K562 (cell line): ENCODE data around the gene NEB. TPM values are rescaled to one million over a fixed set of nuclear protein-coding genes. Genes with fewer than 3 reads are reported as not detected.

ENCODE experiments used
- ATAC-seq: fragments of 200-7000 bp; cut with Tn5 transposase; 3 replicates; pipeline ENCODE4 v1.9.1; 2020; ENCODE audit warnings: moderate library complexity
- BruUV-seq: library from RNA; stranded (reverse); fragments of 400-500 nt; replicated peaks from 2 replicates; lab custom pipeline; 2021; lab: Mats Ljungman, UMichigan
- CTCF ChIA-PET: fragments of 300-600 bp; formaldehyde crosslinking; extraction: SDS; loops from one replicate; lab custom pipeline; 2021; ENCODE audit warnings: low intra/inter-chr PET ratio; lab: Yijun Ruan, JAX
- POLR2A ChIA-PET: fragments of 300-600, 350-650 bp; sonication (Branson Sonifier 250); formaldehyde crosslinking; extraction: SDS; loops from one replicate; lab custom pipeline; 2021; ENCODE audit warnings: antibody characterized with exemption, inconsistent platforms; lab: Yijun Ruan, JAX
- DNase-seq, 4 experiments: peaks; one replicate each; pipeline versions ENCODE4 v3.0.0 to v3.0.0-alpha.2; 2011 to 2018; ENCODE audit warnings: low spot score in 3 of 4, mixed read lengths in 3 of 4; ENCODE audit errors: extremely low read depth in 1 of 4
- FAIRE-seq: peaks from 2 replicates; lab custom pipeline; 2011; peaks lifted over from hg19 to GRCh38; lab: Jason Lieb, UNC
- H2AFZ ChIP-seq: 2 replicates; pipeline ENCODE4 v1.6.0; 2011; ENCODE audit warnings: low read depth, low read length, control low read depth, inconsistent platforms
- H3K27ac ChIP-seq: fragments of 200-600 bp; 3 replicates; pipeline ENCODE4 v1.8.0; 2011; ENCODE audit warnings: low read depth, mild to moderate bottlenecking, control low read depth, inconsistent platforms, low read length, moderate library complexity, mixed read lengths; ENCODE audit errors: extremely low read depth
- H3K27me3 ChIP-seq, 2 experiments: fragments of 300-600 bp in 1 of 2; 2 replicates in 1 of 2; 3 replicates in 1 of 2; pipeline versions ENCODE4 v1.6.0 to v1.8.0; 2011; ENCODE audit warnings: inconsistent platforms in 2 of 2, low read length in 2 of 2, mild to moderate bottlenecking in 1 of 2, mixed read lengths in 1 of 2, moderate library complexity in 1 of 2; ENCODE audit not compliant: control insufficient read depth in 2 of 2, insufficient read depth in 2 of 2
- H3K36me3 ChIP-seq: fragments of 300-600 bp; 3 replicates; pipeline ENCODE4 v1.8.0; 2011; ENCODE audit warnings: mild to moderate bottlenecking, low read length, inconsistent platforms; ENCODE audit not compliant: control insufficient read depth, insufficient read depth
- H3K4me1 ChIP-seq, 2 experiments: fragments of 200-600 bp in 1 of 2; replicated peaks in 1 of 2; 2 replicates in 1 of 2; 3 replicates in 1 of 2; pipeline versions ENCODE4 v1.5.1 to v1.8.0; 2011; ENCODE audit warnings: inconsistent platforms in 2 of 2, low read length in 2 of 2, mild to moderate bottlenecking in 1 of 2, mixed read lengths in 1 of 2, moderate library complexity in 1 of 2; ENCODE audit not compliant: control insufficient read depth in 2 of 2, insufficient read depth in 2 of 2
- H3K4me2 ChIP-seq: 2 replicates; pipeline ENCODE4 v1.6.1; 2011; ENCODE audit warnings: low read length, control low read depth, inconsistent platforms, mixed read lengths; ENCODE audit not compliant: insufficient read depth
- H3K4me3 ChIP-seq: fragments of 200-600 bp; sonication (generic), shearing (Covaris generic); 2 replicates; pipeline ENCODE4 v1.5.1; 2016; ENCODE audit warnings: control low read depth, inconsistent platforms
- H3K79me2 ChIP-seq: fragments of 200-600 bp; 3 replicates; pipeline ENCODE4 v1.8.0; 2011; ENCODE audit warnings: low read length, inconsistent platforms; ENCODE audit not compliant: control insufficient read depth, insufficient read depth
- H3K9ac ChIP-seq, 2 experiments: 2 replicates each; pipeline versions ENCODE4 v1.6.0 to v1.6.1; 2011; ENCODE audit warnings: low read depth in 2 of 2, low read length in 2 of 2, control low read depth in 1 of 2, inconsistent platforms in 1 of 2, mild to moderate bottlenecking in 1 of 2, mixed read lengths in 1 of 2; ENCODE audit not compliant: insufficient read depth in 1 of 2
- H3K9me1 ChIP-seq: one replicate; pipeline ENCODE4 v1.6.0; 2011; ENCODE audit warnings: inconsistent platforms, mild to moderate bottlenecking, low read length, moderate library complexity; ENCODE audit not compliant: control insufficient read depth, insufficient read depth
- H3K9me3 ChIP-seq: replicated peaks from 2 replicates; pipeline ENCODE4 v1.5.1; 2011; ENCODE audit warnings: low read depth, low read length, inconsistent platforms; ENCODE audit not compliant: control insufficient read depth, insufficient read depth
- H4K20me1 ChIP-seq: replicated peaks from 2 replicates; pipeline ENCODE4 v1.6.1; 2011; ENCODE audit warnings: low read length, inconsistent platforms, mixed read lengths; ENCODE audit not compliant: control insufficient read depth, insufficient read depth
- CTCF ChIP-seq, 3 experiments: IDR thresholded peaks in 2 of 3; conservative IDR thresholded peaks in 1 of 3; 2 replicates each; pipeline ENCODE4 v1.5.1; 2011 to 2012; ENCODE audit warnings: low read length in 3 of 3, mild to moderate bottlenecking in 3 of 3, control low read depth in 2 of 3, improper control_type of control experiment in 1 of 3, inconsistent platforms in 1 of 3, low read depth in 1 of 3, mixed read lengths in 1 of 3, moderate library complexity in 1 of 3; ENCODE audit not compliant: insufficient read depth in 2 of 3
- FOSL1 ChIP-seq: fragments of 200-800 bp; sonication (Bioruptor generic); conservative IDR thresholded peaks from 2 replicates; pipeline ENCODE4 v1.6.1; 2016; ENCODE audit warnings: missing genetic modification characterization, missing compliant biosample characterization
- GATAD2B ChIP-seq: fragments of 450-650 bp; IDR thresholded peaks from 2 replicates; pipeline ENCODE4 v1.6.1; 2017; ENCODE audit warnings: mild to moderate bottlenecking, borderline replicate concordance
- KLF16 ChIP-seq: IDR thresholded peaks from 2 replicates; pipeline ENCODE4 v1.6.1; 2016; ENCODE audit warnings: antibody characterized with exemption
- MIER1 ChIP-seq: fragments of 450-650 bp; IDR thresholded peaks from 2 replicates; pipeline ENCODE4 v1.6.1; 2016; ENCODE audit warnings: antibody characterized with exemption, mild to moderate bottlenecking, low read depth
- SP1 ChIP-seq: sonication (generic); formaldehyde crosslinking; IDR thresholded peaks from 2 replicates; pipeline ENCODE4 v1.8.1; 2022; ENCODE audit warnings: mild to moderate bottlenecking, missing genetic modification reagents
- SPI1 ChIP-seq: IDR thresholded peaks from 2 replicates; pipeline ENCODE4 v1.6.1; 2011; ENCODE audit warnings: low read depth, low read length, control low read depth, borderline replicate concordance
- ZC3H11A ChIP-seq: IDR thresholded peaks from 2 replicates; pipeline ENCODE4 v1.6.1; 2012; ENCODE audit warnings: low read depth, low read length, improper control_type of control experiment
- ZFPM2 ChIP-seq: fragments of 250-450 bp; sonication (Bioruptor Pico); IDR thresholded peaks from 2 replicates; pipeline ENCODE4 v1.5.1; 2022; ENCODE audit warnings: mild to moderate bottlenecking
- ZNF785 ChIP-seq: fragments of 250-450 bp; sonication (Bioruptor Pico); IDR thresholded peaks from 2 replicates; pipeline ENCODE4 v1.4.0; 2020; ENCODE audit warnings: mild to moderate bottlenecking
- WGBS: fragments of 100-300 bp; shearing (Covaris generic); methylation state at CpG from one replicate; pipeline ENCODE4 v1.1.6; 2016; ENCODE audit warnings: low coverage, mixed read lengths; ENCODE audit not compliant: insufficient coverage; ENCODE audit errors: missing lambda C conversion rate; 5-methylcytosine and 5-hydroxymethylcytosine counted together
- in situ Hi-C: fragments of 300-500 bp; cut with MboI; formaldehyde crosslinking; loops from 4 replicates; pipeline ENCODE4 v1.15.0; 2018; ENCODE audit warnings: inconsistent platforms, mixed read lengths
- intact Hi-C: fragments of 100-400 bp; cut with micrococcal nuclease; formaldehyde crosslinking; loops from 2 replicates; pipeline ENCODE4 v1.14.2; 2022
- polyA plus RNA-seq, 8 experiments: library from polyadenylated mRNA; depleted of rRNA in 4 of 8; stranded (reverse) in 5 of 8; unstranded in 3 of 8; fragments of >200 nt; fragmentation: Nextera tagmentation in 2 of 8; fragmentation: Illumina TruSeq in 1 of 8; extraction: Ambion mirVana in 2 of 8; extraction: Trizol in 1 of 8; gene quantifications; 2 replicates each; pipeline versions ENCODE4 v1.2.1 to v1.2.3, GENCODE V29; 2011 to 2014; ENCODE audit warnings: inconsistent platforms in 1 of 8, missing spikeins in 1 of 8
- total RNA-seq, 7 experiments: library from RNA; depleted of rRNA in 6 of 7; stranded (reverse); fragments of >200 nt in 6 of 7; fragmentation: Illumina TruSeq in 2 of 7; extraction: Trizol in 2 of 7; gene quantifications; 2 replicates each; pipeline versions ENCODE4 v1.2.1 to v1.2.3, GENCODE V29; 2011 to 2021; ENCODE audit warnings: low replicate concordance in 1 of 7
- TF ChIP-seq, protein P1 (sequence below): sonication (generic); formaldehyde crosslinking; IDR thresholded peaks from 2 replicates; pipeline ENCODE4 v1.8.1; 2022; ENCODE audit warnings: missing genetic modification reagents

The NEB gene
- total and polyA plus RNA-seq, 9 of the 15 experiments (the other 6 are each of a cell fraction or from before 2014, with no cell fraction given), result 1.7 to 3.8 (median 2.9) TPM

DNA sequence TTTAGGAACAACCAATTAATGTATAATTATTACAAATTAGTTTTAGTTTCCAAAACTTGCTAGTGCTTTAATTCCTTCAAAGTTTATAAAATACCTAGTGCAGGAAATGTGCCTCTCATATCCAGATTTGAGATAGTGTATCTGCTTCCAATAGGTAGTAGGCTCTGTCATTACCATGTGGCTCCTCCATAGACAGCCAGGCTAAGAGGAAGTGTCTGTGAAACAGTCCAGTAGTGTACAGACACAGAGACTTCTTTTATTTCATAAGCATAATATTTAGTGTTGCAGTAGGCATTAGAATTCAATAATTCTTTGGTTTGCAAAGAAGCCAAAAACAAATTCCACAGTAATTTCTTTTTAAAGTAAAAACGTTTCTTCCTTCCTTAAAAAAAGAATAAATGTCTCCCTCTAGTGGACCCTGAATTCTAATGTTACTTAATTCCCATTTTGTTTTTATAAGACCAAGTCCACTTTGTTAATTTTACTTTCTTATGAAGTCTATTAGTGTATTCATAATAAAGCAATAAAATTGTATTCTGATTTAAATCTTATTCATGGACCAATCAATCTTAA is 101.2 kb downstream of the NEB start:
- Histone ChIP-seq H3K4me2 (no peak overlapping the region), H3K9me3 (no peaks in the 10 kb centered on the region), H2AFZ (peak overlapping the region; percentile 64; the same call in 1 of the 2 replicates), H3K4me1 (peaks cover 0 to 5% of the 10 kb centered on the region in 2 experiments; a peak in 1 of 5 replicates), H3K4me3 (no peak overlapping the region), H3K79me2 (no peaks in the 10 kb centered on the region), H3K36me3 (no peaks in the 10 kb centered on the region), H3K27me3 (no peaks in the 10 kb centered on the region), H3K9me1 (no peaks in the 10 kb centered on the region), H3K9ac (no peak overlapping the region), H3K27ac (no peak overlapping the region), H4K20me1 (no peaks in the 10 kb centered on the region)
- ChIA-PET CTCF (interaction anchor here (1.1 kb wide), 1 partner anchor 14 kb away, joined by 3 read pairs; no protein-coding TSS in a partner anchor), POLR2A (interaction anchor here (1.1 kb wide), 1 partner anchor 23 kb away, joined by 3 read pairs; no protein-coding TSS in a partner anchor)
- peak in 2 of 4 experiments; percentile 34 to 37 for DNase-seq
- in situ Hi-C loops, result no loop called here
- FAIRE-seq, result peak; percentile 40
- intact Hi-C loops, result no loop called here
- ATAC-seq, result peak; percentile 86
- BruUV-seq, result no TSS peak
- 0% methylated on average over 1 of the region's 1 CpG for WGBS
- TF ChIP-seq KLF16, result no peak
- no peak for TF ChIP-seq ZNF785 (CRISPR knock-in tag)
- no peak for TF ChIP-seq GATAD2B
- TF ChIP-seq CTCF (IDR thresholded peaks at IDR 0.05 in 2 of 3, conservative IDR thresholded peaks at IDR 0.05 in 1 of 3; ENCODE audit: insufficient read depth in 2 of 3, low read depth in 1 of 3, low read length in 3 of 3), result peak in 2 of 3 experiments; percentile 16 to 59; a peak in 4 of 6 replicates
- TF ChIP-seq ZC3H11A, result no peak
- TF ChIP-seq MIER1, result no peak
- no peak for TF ChIP-seq SP1 (CRISPR knock-in tag)
- peak; percentile 62 for TF ChIP-seq SPI1
- TF ChIP-seq ZFPM2 (CRISPR knock-in tag), result no peak
- TF ChIP-seq, protein P1, sequence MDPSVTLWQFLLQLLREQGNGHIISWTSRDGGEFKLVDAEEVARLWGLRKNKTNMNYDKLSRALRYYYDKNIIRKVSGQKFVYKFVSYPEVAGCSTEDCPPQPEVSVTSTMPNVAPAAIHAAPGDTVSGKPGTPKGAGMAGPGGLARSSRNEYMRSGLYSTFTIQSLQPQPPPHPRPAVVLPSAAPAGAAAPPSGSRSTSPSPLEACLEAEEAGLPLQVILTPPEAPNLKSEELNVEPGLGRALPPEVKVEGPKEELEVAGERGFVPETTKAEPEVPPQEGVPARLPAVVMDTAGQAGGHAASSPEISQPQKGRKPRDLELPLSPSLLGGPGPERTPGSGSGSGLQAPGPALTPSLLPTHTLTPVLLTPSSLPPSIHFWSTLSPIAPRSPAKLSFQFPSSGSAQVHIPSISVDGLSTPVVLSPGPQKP (CRISPR knock-in tag), result no peak
- no peak for TF ChIP-seq FOSL1 (tag)
